GM21528 (cell line): ENCODE measurements around the gene HSPB6.

Experiments used
- ATAC-seq: cut with Tn5 transposase; IDR thresholded peaks from one replicate; pipeline ENCODE4 v1.9.1; 2021; ENCODE audit warnings: mild to moderate bottlenecking, moderate library complexity; ENCODE audit not compliant: unreplicated experiment, low FRiP score

HSPB6 gene

GRCh38 chr19:35748106-35749020, 8.5 kb downstream of the HSPB6 start, which contains the start of gene LIN37:
Gene LIN37 (plus strand): TSS chr19:35748576. CDS start chr19:35748725, 149 bp downstream.
- ATAC-seq, result peak; percentile 58

- no peak for ATAC-seq
Observed at GRCh38 chr19:35746531-35746930, 10.3 kb downstream of the HSPB6 start.

- ATAC-seq, result no peak
Observed at GRCh38 chr19:35746087-35746462, 10.8 kb downstream of the HSPB6 start.

GRCh38 chr19:35745328-35746086, 11.3 kb downstream of the HSPB6 start, which contains the start of the genes PSENEN and U2AF1L4:
Gene PSENEN (plus strand): TSS chr19:35745651. CDS start chr19:35745931, 280 bp downstream.
Gene U2AF1L4 (minus strand): TSS chr19:35745418. CDS start chr19:35745391, 27 bp downstream.
- peak; percentile 42 for ATAC-seq

- ATAC-seq, result peak; percentile 35
Observed at GRCh38 chr19:35744430-35745327, 12.2 kb downstream of the HSPB6 start.

GRCh38 chr19:35743640-35744429, 13.0 kb downstream of the HSPB6 start:
- no peak for ATAC-seq

GRCh38 chr19:35742121-35742724, 14.6 kb downstream of the HSPB6 start, which contains the start of gene IGFLR1:
Gene IGFLR1 (minus strand): TSS chr19:35742452. CDS start chr19:35741180, 1,272 bp downstream.
- ATAC-seq, result no peak

GRCh38 chr19:35741203-35741515, 15.7 kb downstream of the HSPB6 start:
- ATAC-seq, result no peak

- peak; percentile 47 for ATAC-seq
Observed at GRCh38 chr19:35740423-35741202, 16.2 kb downstream of the HSPB6 start.

- peak; percentile 6 for ATAC-seq
Observed at GRCh38 chr19:35740108-35740422, 16.8 kb downstream of the HSPB6 start.

GRCh38 chr19:35739275-35740107, 17.3 kb downstream of the HSPB6 start:
- ATAC-seq, result no peak

- ATAC-seq, result no peak
Observed at GRCh38 chr19:35738887-35739229, 18.0 kb downstream of the HSPB6 start.

GRCh38 chr19:35738021-35738886, 18.6 kb downstream of the HSPB6 start:
- no peak for ATAC-seq

- no peak for ATAC-seq
Observed at GRCh38 chr19:35736913-35737886, 19.6 kb downstream of the HSPB6 start.

- ATAC-seq, result no peak
Observed at GRCh38 chr19:35734889-35735288, 21.9 kb downstream of the HSPB6 start.

GRCh38 chr19:35734273-35734672, 22.6 kb downstream of the HSPB6 start:
- no peak for ATAC-seq
